Measurements from ENCODE around the gene ACCSL. TPM values are rescaled to one million over a fixed set of nuclear protein-coding genes. Genes with fewer than 3 reads are reported as not detected.

The ACCSL gene
- polyA plus RNA-seq, 1 of the 3 experiments (the other 2 are of a cell fraction): not detected

- ChIA-PET POLR2A (interaction anchor here (2.3 kb wide), 1 partner anchor 65 kb away, joined by 7 read pairs; the partner anchor contains the start of gene C11orf96), CTCF (interaction anchor here (0.8 to 1.8 kb wide), 6 partner anchors 15 to 63 kb away, joined by 3 to 5 read pairs (median 4); no protein-coding TSS in a partner anchor)
- TF ChIP-seq CHD2 (IDR thresholded peaks at IDR 0.05; ENCODE audit: low read length, partially characterized antibody): no peak
- no peak for TF ChIP-seq MAX (IDR thresholded peaks at IDR 0.05; ENCODE audit: low read depth)
- TF ChIP-seq TAF1 (IDR thresholded peaks at IDR 0.05; ENCODE audit: borderline replicate concordance, low read depth, low read length): no peak
- no peak for TF ChIP-seq GATA2 (CRISPR knock-in tag; IDR thresholded peaks at IDR 0.05)
- no peak for TF ChIP-seq EZH2phosphoT487 (IDR thresholded peaks at IDR 0.05; ENCODE audit: borderline replicate concordance, low read depth)
- no peak for TF ChIP-seq POLR2AphosphoS5 (IDR thresholded peaks at IDR 0.05; ENCODE audit: low read depth, low read length)
- no peak for TF ChIP-seq NRF1 (IDR thresholded peaks at IDR 0.05; ENCODE audit: low read depth, low read length)
- TF ChIP-seq EP300 (IDR thresholded peaks at IDR 0.05; ENCODE audit: borderline replicate concordance in 1 of 2, low read depth in 1 of 2, low read length in 1 of 2): no peak
- TF ChIP-seq FOSL2 (IDR thresholded peaks at IDR 0.05; ENCODE audit: borderline replicate concordance, low read depth): no peak
Observed at GRCh38 chr11:44006917-44007361, 40.8 kb upstream of the ACCSL start.

GRCh38 chr11:44007481-44008087 lies 40.2 kb upstream of the ACCSL start:
- ChIA-PET POLR2A (no interaction called here), CTCF (interaction anchor here (0.8 to 1.3 kb wide), 3 partner anchors 30 to 63 kb away, joined by 3 to 4 read pairs (median 3); no protein-coding TSS in a partner anchor)
- Histone ChIP-seq H3K9ac (no peak overlapping the region), H3K4me1 (ENCODE audit: control insufficient read depth in 1 of 2, insufficient read depth in 2 of 2, low read depth in 1 of 2, low read length in 1 of 2) (peaks cover 0 to 18% of the 10 kb centered on the region in 2 experiments; a peak in 1 of 4 replicates), H3K36me3 (replicated peaks in 1 of 2; ENCODE audit: control insufficient read depth in 1 of 2, insufficient read depth in 2 of 2, low read length in 1 of 2) (no peaks in the 10 kb centered on the region), H3K27ac (ENCODE audit: low read depth in 2 of 2, low read length in 1 of 2) (no peak overlapping the region), H3K9me3 (no peaks in the 10 kb centered on the region), H3K4me2 (no peak overlapping the region), H3K4me3 (ENCODE audit: low read depth in 2 of 2, low read length in 1 of 2) (no peak overlapping the region), H3K9me2 (no peaks in the 10 kb centered on the region), H3F3A (replicated peaks; ENCODE audit: insufficient read depth) (no peaks in the 10 kb centered on the region), H3K27me3 (ENCODE audit: insufficient read depth) (no peaks in the 10 kb centered on the region), H4K20me1 (ENCODE audit: insufficient read depth) (no peaks in the 10 kb centered on the region), H2AFZ (ENCODE audit: low read depth) (no peak overlapping the region), H3K79me2 (ENCODE audit: insufficient read depth) (no peaks in the 10 kb centered on the region)
- no peak for DNase-seq
- WGBS (ENCODE audit: low lambda C conversion rate): 89% methylated on average over 5 of the region's 5 CpGs
- TF ChIP-seq CHD2 (IDR thresholded peaks at IDR 0.05; ENCODE audit: low read length, partially characterized antibody): no peak
- TF ChIP-seq REST (IDR thresholded peaks at IDR 0.05; ENCODE audit: low read depth, low read length): no peak
- no peak for TF ChIP-seq FOXJ3 (CRISPR knock-in tag; IDR thresholded peaks at IDR 0.05)
- TF ChIP-seq POLR2AphosphoS5 (IDR thresholded peaks at IDR 0.05; ENCODE audit: low read depth, low read length): no peak
- no peak for TF ChIP-seq ZBTB33 (IDR thresholded peaks at IDR 0.05; ENCODE audit: borderline replicate concordance, low read depth)
- TF ChIP-seq TCF12 (IDR thresholded peaks at IDR 0.05): no peak
- no peak for TF ChIP-seq NRF1 (IDR thresholded peaks at IDR 0.05; ENCODE audit: low read depth, low read length)
- TF ChIP-seq RFX5 (IDR thresholded peaks at IDR 0.05; ENCODE audit: low read length): no peak
- TF ChIP-seq GABPA (IDR thresholded peaks at IDR 0.05; ENCODE audit: low read depth): no peak
- no peak for TF ChIP-seq YY1 (IDR thresholded peaks at IDR 0.05; ENCODE audit: low read depth)
- TF ChIP-seq USF1 (IDR thresholded peaks at IDR 0.05; ENCODE audit: borderline replicate concordance, low read depth): no peak
- TF ChIP-seq PBX3 (IDR thresholded peaks at IDR 0.05): no peak
- no peak for TF ChIP-seq TEAD4 (IDR thresholded peaks at IDR 0.05; ENCODE audit: borderline replicate concordance, insufficient read depth)

More at GRCh38 chr11:44006917-44007361, 40.8 kb upstream of the ACCSL start:
- Histone ChIP-seq H3K27me3 (ENCODE audit: insufficient read depth) (no peaks in the 10 kb centered on the region), H3K27ac (ENCODE audit: low read depth in 2 of 2, low read length in 1 of 2) (no peak overlapping the region), H3K4me3 (ENCODE audit: low read depth in 2 of 2, low read length in 1 of 2) (no peak overlapping the region), H3K4me1 (ENCODE audit: control insufficient read depth in 1 of 2, insufficient read depth in 2 of 2, low read depth in 1 of 2, low read length in 1 of 2) (peaks cover 0 to 20% of the 10 kb centered on the region in 2 experiments; a peak in 1 of 4 replicates), H3K9me3 (no peaks in the 10 kb centered on the region), H3K79me2 (ENCODE audit: insufficient read depth) (no peaks in the 10 kb centered on the region), H4K20me1 (ENCODE audit: insufficient read depth) (no peaks in the 10 kb centered on the region), H2AFZ (ENCODE audit: low read depth) (no peak overlapping the region), H3K9me2 (no peaks in the 10 kb centered on the region), H3F3A (replicated peaks; ENCODE audit: insufficient read depth) (no peaks in the 10 kb centered on the region), H3K4me2 (no peak overlapping the region), H3K36me3 (replicated peaks in 1 of 2; ENCODE audit: control insufficient read depth in 1 of 2, insufficient read depth in 2 of 2, low read length in 1 of 2) (no peaks in the 10 kb centered on the region), H3K9ac (no peak overlapping the region)
- no peak for DNase-seq
- 79% methylated on average over 10 of the region's 11 CpGs for WGBS (ENCODE audit: low lambda C conversion rate)
